ENCODE measurements around the gene SORT1. TPM values are rescaled to one million over a fixed set of nuclear protein-coding genes. Genes with fewer than 3 reads are reported as not detected.

Gene SORT1
- total and polyA plus RNA-seq, 2 of the 4 experiments (the other 2 are of a cell fraction), result 15.8 to 16.7 TPM

DNA sequence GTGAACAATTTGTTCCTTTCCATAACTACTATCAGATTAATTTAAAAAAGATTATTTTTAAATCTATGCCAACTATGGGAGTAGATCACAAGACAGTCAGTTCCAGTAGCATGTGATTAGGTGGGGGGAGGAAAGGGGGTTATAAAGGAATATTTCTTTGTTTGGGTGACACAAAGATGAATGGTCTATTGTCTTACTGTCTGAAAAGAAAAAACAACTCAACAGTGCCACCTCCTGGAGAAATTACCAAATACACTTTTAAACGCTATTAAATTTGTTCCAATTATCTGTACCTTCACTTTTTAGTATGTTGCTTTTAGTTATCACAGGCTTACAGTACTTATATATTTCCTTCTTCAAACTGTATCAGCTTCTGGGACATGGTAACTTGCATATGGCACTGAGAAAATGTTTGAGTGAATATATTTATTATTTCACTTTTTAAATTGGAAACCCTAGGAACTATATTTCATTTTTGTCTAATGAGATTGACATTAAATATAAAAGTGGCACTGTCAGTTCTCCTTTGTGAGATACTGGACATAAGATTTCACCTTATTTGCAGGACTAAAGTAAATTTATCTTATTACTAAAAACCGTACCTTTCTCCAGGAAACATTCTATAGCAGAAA lies 1.7 kb upstream of the SORT1 start:
- Histone ChIP-seq H3K4me2 (ENCODE audit: low read depth, low read length) (no peak overlapping the region), H2BK20ac (ENCODE audit: low read depth, low read length) (no peak overlapping the region), H4K8ac (ENCODE audit: low read depth in 2 of 2, low read length in 2 of 2) (no peak overlapping the region), H2BK5ac (ENCODE audit: low read depth, low read length, poor library complexity, severe bottlenecking) (no peak overlapping the region), H3K56ac (ENCODE audit: extremely low read depth, insufficient read depth, low read length) (no peak overlapping the region), H4K91ac (ENCODE audit: insufficient read depth, low read depth, low read length) (no peak overlapping the region), H3K27ac (ENCODE audit: insufficient read depth, low read length) (no peak overlapping the region), H4K20me1 (ENCODE audit: insufficient read depth, low read length) (no peaks in the 10 kb centered on the region), H4K5ac (ENCODE audit: low read depth, low read length) (no peak overlapping the region), H2AK5ac (ENCODE audit: low read depth, low read length) (no peak overlapping the region), H3K9me3 (ENCODE audit: control insufficient read depth, insufficient read depth, low read length) (no peaks in the 10 kb centered on the region), H3K9me1 (ENCODE audit: insufficient read depth, low read length) (peaks cover 10% of the 10 kb centered on the region), H3K18ac (ENCODE audit: low read depth, low read length) (no peak overlapping the region), H2AK9ac (replicated peaks; ENCODE audit: low read depth, low read length, poor library complexity) (no peak overlapping the region), H3K27me3 (ENCODE audit: control insufficient read depth, insufficient read depth, low read length) (no peaks in the 10 kb centered on the region), H3K9ac (ENCODE audit: low read depth, low read length) (no peak overlapping the region), H3K36me3 (ENCODE audit: control insufficient read depth, insufficient read depth, low read length) (peaks cover 8% of the 10 kb centered on the region), H2BK120ac (ENCODE audit: low read depth, low read length) (no peak overlapping the region), H3K14ac (replicated peaks; ENCODE audit: low read depth, low read length) (no peak overlapping the region), H2AFZ (replicated peaks; ENCODE audit: low read length, poor library complexity) (no peak overlapping the region), H3K4ac (ENCODE audit: low read depth, low read length) (no peak overlapping the region), H3K23ac (ENCODE audit: low read depth, low read length) (no peak overlapping the region), H2BK15ac (ENCODE audit: low read depth, low read length) (no peak overlapping the region), H3K4me3 (ENCODE audit: insufficient read depth, low read depth, low read length) (no peak overlapping the region), H3K79me1 (ENCODE audit: low read depth in 1 of 2, low read length in 2 of 2) (peaks cover 3 to 35% of the 10 kb centered on the region in 2 experiments; a peak in 3 of 4 replicates), H3K4me1 (ENCODE audit: control insufficient read depth, insufficient read depth, low read length) (peaks cover 9% of the 10 kb centered on the region)
- intact Hi-C loops (cut with micrococcal nuclease), result loop anchor here (1.0 to 5.0 kb wide), 5 partner anchors 102 to 287 kb away; a partner anchor contains a TSS
- DNase-seq, result peak; percentile 59
- CTCF ChIA-PET, result interaction anchor here (0.7 to 1.7 kb wide), 8 partner anchors 10 to 284 kb away, joined by 3 to 4 read pairs (median 3); partner anchors contain the start of gene PSMA5
- POLR2A ChIA-PET (ENCODE audit: unreplicated experiment), result no interaction called here
- no TSS peak for BruUV-seq (replicated peaks)
- WGBS, 2 experiments (ENCODE audit: extremely low coverage in 2 of 2, insufficient read length in 1 of 2), result no CpG with 5 or more reads among the region's 2 CpGs
- TF ChIP-seq, protein P1, sequence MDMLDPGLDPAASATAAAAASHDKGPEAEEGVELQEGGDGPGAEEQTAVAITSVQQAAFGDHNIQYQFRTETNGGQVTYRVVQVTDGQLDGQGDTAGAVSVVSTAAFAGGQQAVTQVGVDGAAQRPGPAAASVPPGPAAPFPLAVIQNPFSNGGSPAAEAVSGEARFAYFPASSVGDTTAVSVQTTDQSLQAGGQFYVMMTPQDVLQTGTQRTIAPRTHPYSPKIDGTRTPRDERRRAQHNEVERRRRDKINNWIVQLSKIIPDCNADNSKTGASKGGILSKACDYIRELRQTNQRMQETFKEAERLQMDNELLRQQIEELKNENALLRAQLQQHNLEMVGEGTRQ (IDR thresholded peaks at IDR 0.05; ENCODE audit: low read depth, low read length), result no peak
- TF ChIP-seq SMC3 (IDR thresholded peaks at IDR 0.05; ENCODE audit: low read depth, low read length), result peak; percentile 83
- no peak for TF ChIP-seq RCOR1 (IDR thresholded peaks at IDR 0.05; ENCODE audit: insufficient replicate concordance, low read length)
- TF ChIP-seq RAD21 (IDR thresholded peaks at IDR 0.05; ENCODE audit: low read length), result peak; percentile 78
- TF ChIP-seq, protein P2, sequence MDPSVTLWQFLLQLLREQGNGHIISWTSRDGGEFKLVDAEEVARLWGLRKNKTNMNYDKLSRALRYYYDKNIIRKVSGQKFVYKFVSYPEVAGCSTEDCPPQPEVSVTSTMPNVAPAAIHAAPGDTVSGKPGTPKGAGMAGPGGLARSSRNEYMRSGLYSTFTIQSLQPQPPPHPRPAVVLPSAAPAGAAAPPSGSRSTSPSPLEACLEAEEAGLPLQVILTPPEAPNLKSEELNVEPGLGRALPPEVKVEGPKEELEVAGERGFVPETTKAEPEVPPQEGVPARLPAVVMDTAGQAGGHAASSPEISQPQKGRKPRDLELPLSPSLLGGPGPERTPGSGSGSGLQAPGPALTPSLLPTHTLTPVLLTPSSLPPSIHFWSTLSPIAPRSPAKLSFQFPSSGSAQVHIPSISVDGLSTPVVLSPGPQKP (IDR thresholded peaks at IDR 0.05; ENCODE audit: borderline replicate concordance, low read depth, low read length), result no peak
- TF ChIP-seq, protein P3, sequence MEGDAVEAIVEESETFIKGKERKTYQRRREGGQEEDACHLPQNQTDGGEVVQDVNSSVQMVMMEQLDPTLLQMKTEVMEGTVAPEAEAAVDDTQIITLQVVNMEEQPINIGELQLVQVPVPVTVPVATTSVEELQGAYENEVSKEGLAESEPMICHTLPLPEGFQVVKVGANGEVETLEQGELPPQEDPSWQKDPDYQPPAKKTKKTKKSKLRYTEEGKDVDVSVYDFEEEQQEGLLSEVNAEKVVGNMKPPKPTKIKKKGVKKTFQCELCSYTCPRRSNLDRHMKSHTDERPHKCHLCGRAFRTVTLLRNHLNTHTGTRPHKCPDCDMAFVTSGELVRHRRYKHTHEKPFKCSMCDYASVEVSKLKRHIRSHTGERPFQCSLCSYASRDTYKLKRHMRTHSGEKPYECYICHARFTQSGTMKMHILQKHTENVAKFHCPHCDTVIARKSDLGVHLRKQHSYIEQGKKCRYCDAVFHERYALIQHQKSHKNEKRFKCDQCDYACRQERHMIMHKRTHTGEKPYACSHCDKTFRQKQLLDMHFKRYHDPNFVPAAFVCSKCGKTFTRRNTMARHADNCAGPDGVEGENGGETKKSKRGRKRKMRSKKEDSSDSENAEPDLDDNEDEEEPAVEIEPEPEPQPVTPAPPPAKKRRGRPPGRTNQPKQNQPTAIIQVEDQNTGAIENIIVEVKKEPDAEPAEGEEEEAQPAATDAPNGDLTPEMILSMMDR (conservative IDR thresholded peaks at IDR 0.05; ENCODE audit: low read depth, low read length), result peak; percentile 69
- no peak for TF ChIP-seq MAZ (IDR thresholded peaks at IDR 0.05; ENCODE audit: borderline replicate concordance, low read depth, low read length)
- in situ Hi-C loops (cut with MboI; ENCODE audit: low sequenced_read_pairs), result loop anchor here (5.0 kb wide), 1 partner anchor 122 kb away; no protein-coding TSS in a partner anchor
- no peak for ATAC-seq (ENCODE audit: low read depth)
- dilution Hi-C loops (cut with HindIII; ENCODE audit: low sequenced_read_pairs, unreplicated experiment), result no loop called here
